DMS 273 (cell line): ENCODE results near the gene KCNQ4.

Experiments used
- DNase-seq: peaks from one replicate; lab custom pipeline; 2025; ENCODE audit not compliant: unreplicated experiment; lab: John Stamatoyannopoulos, UW

KCNQ4 gene

GRCh38 chr1:40818264-40818961, 34.8 kb downstream of the KCNQ4 start:
- DNase-seq = peak; percentile 88

GRCh38 chr1:40819101-40819500, 35.5 kb downstream of the KCNQ4 start:
- no peak for DNase-seq

DNA sequence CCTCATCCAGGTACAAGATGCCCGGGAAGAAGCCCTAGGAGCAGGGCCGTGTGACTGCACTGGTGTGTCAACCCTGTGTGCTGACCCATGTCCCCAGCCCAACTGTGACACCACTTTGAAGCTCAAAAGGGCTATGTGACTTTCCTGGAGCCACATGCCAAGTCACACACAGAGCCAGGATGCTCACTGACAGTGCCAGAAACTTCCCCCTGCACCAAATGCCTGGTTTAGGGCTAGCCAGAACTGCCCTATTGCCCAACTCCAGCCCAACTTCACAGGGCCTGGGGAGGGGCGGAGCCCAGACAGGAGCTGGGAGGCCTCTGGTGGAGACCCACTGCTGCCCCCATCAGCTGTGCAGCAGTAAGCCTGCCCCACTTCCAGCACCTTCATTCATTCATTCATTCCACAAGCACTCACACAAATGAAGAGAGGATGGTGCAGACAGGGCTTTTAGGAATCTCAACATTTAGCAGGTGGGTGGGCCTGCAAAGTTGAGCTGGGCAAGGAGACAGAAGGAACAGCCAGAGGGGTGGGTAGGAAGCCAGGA, 36.7 kb downstream of the KCNQ4 start:
- DNase-seq = peak; percentile 95

DNA sequence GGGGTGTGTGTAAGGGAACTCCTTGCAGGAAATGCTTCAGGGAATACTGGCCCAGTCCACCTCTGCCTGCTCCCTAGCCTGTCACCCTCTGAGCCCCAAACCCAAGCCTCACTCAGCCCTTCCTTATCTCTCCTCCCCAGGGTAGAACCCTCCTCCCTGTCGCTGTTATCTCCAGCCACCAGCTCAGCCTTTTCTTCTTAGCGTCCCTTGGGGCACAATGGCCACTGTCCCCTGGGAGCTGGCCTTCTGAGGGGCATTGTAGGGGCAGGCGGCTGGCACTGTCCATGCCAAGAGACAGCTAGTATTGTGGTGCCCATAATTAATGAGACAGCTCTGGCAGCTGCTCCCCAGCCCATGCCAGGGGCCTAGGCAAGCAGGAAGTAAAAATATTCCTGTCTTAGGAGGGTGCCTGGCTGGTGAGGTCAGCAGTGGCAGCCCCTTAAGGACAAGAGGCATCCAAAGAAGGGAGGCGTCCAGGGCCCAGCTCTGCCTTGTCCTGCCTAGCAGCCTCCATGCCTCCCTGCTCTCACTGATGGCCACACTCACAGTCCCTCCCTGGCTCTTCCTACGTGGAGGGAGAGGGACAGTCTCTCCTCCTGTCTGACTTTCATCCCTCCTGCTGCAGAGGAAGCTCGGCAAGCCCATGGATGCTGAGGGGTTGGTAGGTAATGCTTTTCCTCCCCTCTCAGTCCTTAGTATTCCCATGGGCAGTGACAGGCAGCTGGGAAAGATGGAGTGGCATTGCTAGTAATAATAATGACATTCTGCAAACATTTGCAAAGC, 37.5 kb downstream of the KCNQ4 start:
- DNase-seq = no peak

GRCh38 chr1:40822890-40823289, 39.3 kb downstream of the KCNQ4 start:
- DNase-seq = no peak

DNA sequence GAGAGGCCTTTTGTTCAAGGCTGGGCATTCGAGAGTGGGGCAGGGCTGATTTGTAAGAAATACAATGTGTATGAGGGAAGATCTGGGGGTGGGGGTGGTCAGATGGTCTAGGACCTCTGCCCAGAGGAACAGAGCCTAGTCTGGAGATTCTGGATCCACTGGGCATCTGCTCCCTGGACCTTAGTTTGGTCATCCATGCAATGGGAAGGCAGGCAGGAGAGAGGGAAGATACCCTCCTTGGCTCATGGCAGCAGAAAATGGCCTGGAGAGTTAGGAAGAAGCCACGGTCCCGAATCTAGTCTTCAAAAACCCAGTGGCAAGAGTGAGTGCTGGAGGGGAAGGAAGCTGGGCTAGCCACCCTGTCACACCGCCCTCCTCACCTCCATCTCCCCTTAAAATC, 39.8 kb downstream of the KCNQ4 start:
- no peak for DNase-seq

DNA sequence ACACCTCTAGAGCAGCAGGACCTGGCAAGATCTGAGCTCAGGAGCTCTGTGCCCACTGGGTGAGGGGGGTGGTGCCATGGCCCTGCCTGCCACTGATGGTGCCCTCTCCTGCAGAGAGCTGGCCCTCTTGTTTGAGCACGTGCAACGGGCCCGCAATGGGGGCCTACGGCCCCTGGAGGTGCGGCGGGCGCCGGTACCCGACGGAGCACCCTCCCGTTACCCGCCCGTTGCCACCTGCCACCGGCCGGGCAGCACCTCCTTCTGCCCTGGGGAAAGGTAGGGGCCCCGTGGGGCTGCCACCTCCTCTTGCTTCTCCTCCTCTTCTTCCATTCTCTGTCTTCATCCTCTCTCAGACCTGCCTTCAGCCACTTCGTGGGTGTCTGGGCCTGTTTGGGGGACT, 40.4 kb downstream of the KCNQ4 start:
- no peak for DNase-seq

- no peak for DNase-seq
These were observed 41.2 kb downstream of the KCNQ4 start for GRCh38 chr1:40824591-40825434.

DNA sequence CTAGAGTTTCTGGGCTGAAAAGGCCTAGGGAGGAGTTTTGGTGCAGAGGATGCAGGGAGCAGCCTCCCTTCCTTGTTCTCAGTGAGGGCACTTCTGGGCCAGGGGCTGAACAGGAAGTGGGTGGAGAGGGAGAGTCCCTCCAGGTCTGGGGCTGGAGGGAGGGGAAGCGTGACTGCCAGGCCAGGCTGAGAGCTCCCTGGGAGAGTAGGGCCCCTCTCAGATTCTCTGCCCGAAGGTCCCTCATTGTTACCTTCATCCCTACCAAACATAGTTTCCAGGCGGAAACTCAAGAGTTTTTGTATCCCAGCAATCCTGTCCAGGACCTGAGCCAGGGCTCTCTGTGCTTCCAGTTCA, 41.8 kb downstream of the KCNQ4 start:
- DNase-seq = no peak

- no peak for DNase-seq
These were observed 42.4 kb downstream of the KCNQ4 start for GRCh38 chr1:40825996-40826395.

DNA sequence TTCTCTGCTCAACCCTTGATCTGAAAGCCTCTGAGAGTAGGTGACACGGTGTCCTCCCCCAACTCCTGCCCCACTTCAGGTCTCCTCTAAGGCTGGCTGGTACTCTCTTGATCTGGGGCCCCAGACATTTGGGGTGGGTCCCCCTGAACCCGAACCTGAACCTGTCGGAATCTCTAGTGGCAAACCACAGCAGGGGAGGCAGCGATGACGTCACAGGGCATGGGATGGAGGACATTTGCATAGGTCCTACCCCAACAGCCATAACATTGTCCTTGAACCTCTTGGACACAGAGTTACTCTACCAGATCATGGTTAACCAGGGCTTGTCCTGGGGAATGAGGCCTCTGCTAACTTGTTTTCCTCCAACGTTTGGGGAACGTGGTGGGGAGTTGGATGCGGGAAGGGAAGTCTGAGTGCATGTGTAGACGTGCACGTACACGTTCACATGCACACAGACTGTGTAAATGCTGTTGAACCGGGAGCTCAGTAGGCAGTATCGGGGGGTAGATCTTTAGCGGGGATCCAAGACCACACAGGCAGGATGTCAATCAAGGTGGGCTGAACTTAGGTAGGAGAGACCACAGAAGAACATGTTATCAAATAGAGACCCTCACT, 46.2 kb downstream of the KCNQ4 start:
- no peak for DNase-seq

GRCh38 chr1:40830419-40830943, 46.9 kb downstream of the KCNQ4 start:
- DNase-seq = no peak

DNA sequence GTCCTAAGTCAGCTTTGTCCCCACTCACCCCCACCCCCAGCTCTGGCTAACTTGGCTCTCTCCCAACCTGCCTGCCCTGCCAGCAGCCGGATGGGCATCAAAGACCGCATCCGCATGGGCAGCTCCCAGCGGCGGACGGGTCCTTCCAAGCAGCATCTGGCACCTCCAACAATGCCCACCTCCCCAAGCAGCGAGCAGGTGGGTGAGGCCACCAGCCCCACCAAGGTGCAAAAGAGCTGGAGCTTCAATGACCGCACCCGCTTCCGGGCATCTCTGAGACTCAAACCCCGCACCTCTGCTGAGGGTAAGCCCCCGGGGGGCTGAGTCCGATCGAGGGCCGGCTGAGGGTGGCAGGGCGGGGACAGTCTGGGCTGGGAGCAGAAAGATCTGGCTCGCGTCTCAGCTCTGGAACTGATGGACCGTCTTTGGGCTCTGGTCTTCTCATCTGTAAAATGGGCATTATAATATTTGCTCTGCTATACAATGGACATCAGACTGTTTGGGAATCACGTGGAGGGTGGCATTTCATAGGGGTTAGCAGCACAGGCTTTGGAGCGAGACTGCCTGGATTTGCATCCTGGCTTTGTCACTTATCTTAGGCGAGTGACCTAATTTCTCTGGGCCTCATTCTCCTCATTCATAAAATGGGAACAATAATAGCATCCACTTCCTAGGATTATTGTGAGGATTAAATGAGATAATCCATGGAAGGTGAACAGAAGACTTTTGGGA, 47.6 kb downstream of the KCNQ4 start:
- DNase-seq = no peak

DNA sequence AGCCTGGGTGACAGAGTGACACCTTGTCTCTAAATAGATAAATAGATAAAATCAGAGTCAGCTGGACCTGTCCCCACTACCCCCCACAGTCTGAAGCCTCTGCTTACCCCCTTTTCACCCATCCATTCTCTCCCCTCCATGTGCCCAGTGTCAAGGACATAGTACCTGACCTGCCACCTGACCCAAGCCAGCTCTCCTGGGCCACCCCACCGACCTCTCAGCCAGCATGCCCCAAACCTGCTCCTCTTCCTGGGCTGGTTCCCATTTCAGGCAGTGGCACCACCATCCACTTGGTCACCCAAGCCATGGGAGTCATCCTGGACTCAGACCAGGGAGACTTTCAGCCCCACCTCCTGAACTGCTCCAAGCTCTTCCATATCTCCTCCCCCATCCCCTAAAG, 50.4 kb downstream of the KCNQ4 start:
- no peak for DNase-seq

- DNase-seq = no peak
These were observed 51.5 kb downstream of the KCNQ4 start for GRCh38 chr1:40834968-40835545.

GRCh38 chr1:40836283-40836682, 52.7 kb downstream of the KCNQ4 start:
- no peak for DNase-seq

DNA sequence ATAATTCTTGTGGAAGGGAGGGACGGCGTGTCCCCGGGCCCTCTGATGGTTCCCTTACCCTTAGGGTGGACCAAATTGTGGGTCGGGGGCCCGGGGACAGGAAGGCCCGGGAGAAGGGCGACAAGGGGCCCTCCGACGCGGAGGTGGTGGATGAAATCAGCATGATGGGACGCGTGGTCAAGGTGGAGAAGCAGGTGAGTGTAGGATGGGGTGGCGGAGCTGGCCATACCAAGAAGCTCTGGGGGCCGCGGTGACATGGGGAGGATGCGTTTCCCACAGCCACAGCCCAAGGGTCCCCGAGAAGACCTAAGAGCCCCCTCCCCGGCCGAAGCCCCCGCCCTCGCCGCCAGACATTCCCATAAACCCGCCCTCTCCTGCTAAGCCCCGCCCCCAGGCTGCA, 54.0 kb downstream of the KCNQ4 start:
- no peak for DNase-seq

DNA sequence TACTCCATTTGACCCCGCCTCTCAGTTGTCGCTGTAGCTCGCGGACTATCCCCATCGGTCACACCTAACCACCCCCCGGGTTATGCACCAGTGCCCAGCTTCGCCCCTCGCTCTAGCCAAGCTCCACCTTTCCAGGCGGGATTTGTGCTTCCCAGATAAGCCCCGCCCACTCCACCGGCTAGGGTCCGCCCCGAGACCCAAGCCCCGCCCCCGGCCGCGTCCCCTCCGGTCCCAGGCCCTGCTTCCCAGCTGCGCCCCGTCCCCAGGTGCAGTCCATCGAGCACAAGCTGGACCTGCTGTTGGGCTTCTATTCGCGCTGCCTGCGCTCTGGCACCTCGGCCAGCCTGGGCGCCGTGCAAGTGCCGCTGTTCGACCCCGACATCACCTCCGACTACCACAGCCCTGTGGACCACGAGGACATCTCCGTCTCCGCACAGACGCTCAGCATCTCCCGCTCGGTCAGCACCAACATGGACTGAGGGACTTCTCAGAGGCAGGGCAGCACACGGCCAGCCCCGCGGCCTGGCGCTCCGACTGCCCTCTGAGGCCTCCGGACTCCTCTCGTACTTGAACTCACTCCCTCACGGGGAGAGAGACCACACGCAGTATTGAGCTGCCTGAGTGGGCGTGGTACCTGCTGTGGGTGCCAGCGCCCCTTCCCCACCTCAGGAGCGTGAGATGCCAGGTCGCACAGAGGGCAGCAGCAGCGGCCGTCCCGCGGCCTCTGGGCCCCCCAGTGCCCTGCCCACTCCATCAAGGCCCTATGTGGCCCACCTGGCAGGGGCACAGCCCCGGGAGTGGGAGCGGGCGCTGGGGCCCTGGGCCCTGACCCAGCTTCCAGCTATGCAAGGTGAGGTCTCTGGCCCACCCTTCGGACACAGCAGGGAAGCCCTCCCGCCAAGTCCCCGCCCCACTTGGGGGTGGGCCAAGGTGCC, 54.7 kb downstream of the KCNQ4 start:
- no peak for DNase-seq
